ENCODE results near the gene STARD13.

DNA sequence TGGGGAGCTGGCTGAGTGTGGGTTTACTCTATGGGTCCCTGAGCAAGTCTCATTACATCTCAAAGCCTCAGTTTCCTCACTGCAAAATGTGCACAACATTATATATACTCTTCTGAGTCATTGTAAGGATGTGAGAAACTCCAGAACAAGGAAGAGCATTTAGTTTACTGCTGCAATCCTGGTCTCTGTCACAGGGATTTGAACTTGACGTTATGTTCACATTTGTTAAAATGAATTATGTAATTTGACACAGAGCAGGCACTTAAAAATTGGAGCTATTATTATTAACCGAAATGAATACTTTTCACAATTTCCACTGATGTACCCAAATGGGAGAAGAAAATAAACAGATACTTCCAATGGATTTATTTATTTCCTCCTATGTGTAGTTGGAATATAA lies 101.0 kb downstream of the STARD13 start:
- TF ChIP-seq, protein P1, sequence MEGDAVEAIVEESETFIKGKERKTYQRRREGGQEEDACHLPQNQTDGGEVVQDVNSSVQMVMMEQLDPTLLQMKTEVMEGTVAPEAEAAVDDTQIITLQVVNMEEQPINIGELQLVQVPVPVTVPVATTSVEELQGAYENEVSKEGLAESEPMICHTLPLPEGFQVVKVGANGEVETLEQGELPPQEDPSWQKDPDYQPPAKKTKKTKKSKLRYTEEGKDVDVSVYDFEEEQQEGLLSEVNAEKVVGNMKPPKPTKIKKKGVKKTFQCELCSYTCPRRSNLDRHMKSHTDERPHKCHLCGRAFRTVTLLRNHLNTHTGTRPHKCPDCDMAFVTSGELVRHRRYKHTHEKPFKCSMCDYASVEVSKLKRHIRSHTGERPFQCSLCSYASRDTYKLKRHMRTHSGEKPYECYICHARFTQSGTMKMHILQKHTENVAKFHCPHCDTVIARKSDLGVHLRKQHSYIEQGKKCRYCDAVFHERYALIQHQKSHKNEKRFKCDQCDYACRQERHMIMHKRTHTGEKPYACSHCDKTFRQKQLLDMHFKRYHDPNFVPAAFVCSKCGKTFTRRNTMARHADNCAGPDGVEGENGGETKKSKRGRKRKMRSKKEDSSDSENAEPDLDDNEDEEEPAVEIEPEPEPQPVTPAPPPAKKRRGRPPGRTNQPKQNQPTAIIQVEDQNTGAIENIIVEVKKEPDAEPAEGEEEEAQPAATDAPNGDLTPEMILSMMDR (IDR thresholded peaks at IDR 0.05): no peak
- TF ChIP-seq EP300 (IDR thresholded peaks at IDR 0.05) (no peak), POLR2A (IDR thresholded peaks at IDR 0.05) (no peak), POLR2AphosphoS5 (IDR thresholded peaks at IDR 0.05) (no peak)
